Fibroblast of lung (primary cell): Measurements from ENCODE around the gene CRYBA4. TPM values are rescaled to one million over a fixed set of nuclear protein-coding genes. Genes with fewer than 3 reads are reported as not detected.
A peak's percentile ranks its signal among the peaks of the same experiment; 100 is the strongest.

Source experiments
- DNase-seq, 2 donors: peaks; one replicate each; pipeline versions ENCODE4 v3.0.0 to v3.0.0-alpha.2; 2010; ENCODE audit warnings: low read depth in 2 of 2
- H2AFZ ChIP-seq: 2 replicates; pipeline ENCODE4 v1.5.1; 2012; ENCODE audit warnings: low read length, control low read depth, inconsistent platforms
- H3K27ac ChIP-seq: 2 replicates; pipeline ENCODE4 v1.5.1; 2011; ENCODE audit warnings: low read length, control low read depth; ENCODE audit not compliant: insufficient read depth
- H3K27me3 ChIP-seq: 2 replicates; pipeline ENCODE4 v1.5.1; 2011; ENCODE audit warnings: mild to moderate bottlenecking, low read length; ENCODE audit not compliant: control insufficient read depth, insufficient read depth
- H3K36me3 ChIP-seq: 2 replicates; pipeline ENCODE4 v1.5.1; 2011; ENCODE audit warnings: low read length; ENCODE audit not compliant: control insufficient read depth, insufficient read depth
- H3K4me1 ChIP-seq: 2 replicates; pipeline ENCODE4 v1.5.1; 2011; ENCODE audit warnings: low read length; ENCODE audit not compliant: control insufficient read depth, insufficient read depth; ENCODE audit errors: extremely low read depth
- H3K4me2 ChIP-seq: 2 replicates; pipeline ENCODE4 v1.5.1; 2011; ENCODE audit warnings: low read length, control low read depth; ENCODE audit not compliant: insufficient read depth; ENCODE audit errors: extremely low read depth
- H3K4me3 ChIP-seq, 4 experiments: fragments of 200-600 bp in 1 of 4; sonication (generic) in 1 of 4; replicated peaks in 1 of 4; 2 replicates each; pipeline ENCODE4 v1.5.1; 2011 to 2016; ENCODE audit warnings: low read length in 4 of 4, low read depth in 3 of 4, mild to moderate bottlenecking in 3 of 4, control low read depth in 2 of 4, inconsistent platforms in 1 of 4, mixed read lengths in 1 of 4; ENCODE audit not compliant: insufficient read depth in 1 of 4; ENCODE audit errors: control extremely low read depth in 1 of 4
- H3K79me2 ChIP-seq: 2 replicates; pipeline ENCODE4 v1.5.1; 2012; ENCODE audit warnings: mild to moderate bottlenecking, low read length, inconsistent platforms; ENCODE audit not compliant: control insufficient read depth, insufficient read depth
- H3K9ac ChIP-seq: 2 replicates; pipeline ENCODE4 v1.5.1; 2011; ENCODE audit warnings: mild to moderate bottlenecking, low read length, control low read depth; ENCODE audit not compliant: insufficient read depth
- H3K9me3 ChIP-seq: 2 replicates; pipeline ENCODE4 v1.5.1; 2012; ENCODE audit warnings: low read depth, low read length; ENCODE audit not compliant: control insufficient read depth, insufficient read depth
- H4K20me1 ChIP-seq: 2 replicates; pipeline ENCODE4 v1.5.1; 2011; ENCODE audit warnings: low read length; ENCODE audit not compliant: control insufficient read depth, insufficient read depth; ENCODE audit errors: extremely low read depth
- EZH2 ChIP-seq: IDR thresholded peaks from 2 replicates; pipeline ENCODE4 v1.5.1; 2012; ENCODE audit warnings: low read length, control low read depth, mild to moderate bottlenecking; ENCODE audit errors: missing control alignments
- polyA plus RNA-seq, 2 donors: library from polyadenylated mRNA; depleted of rRNA in 1 of 2; stranded (reverse) in 1 of 2; unstranded in 1 of 2; fragments of >200 nt; gene quantifications; 2 replicates each; pipeline ENCODE4 v1.2.1, GENCODE V29; 2011 to 2012; ENCODE audit warnings: missing spikeins in 1 of 2
- total RNA-seq: library from RNA; depleted of rRNA; stranded (reverse); fragments of >200 nt; gene quantifications from 2 replicates; pipeline ENCODE4 v1.2.1, GENCODE V29; 2014
- TF ChIP-seq, protein P1 (sequence below), 2 donors: IDR thresholded peaks in 1 of 2; conservative IDR thresholded peaks in 1 of 2; 1 replicate in 1 of 2; 2 replicates in 1 of 2; pipeline ENCODE4 v1.5.1; 2011 to 2012; ENCODE audit warnings: low read length in 2 of 2, control low read depth in 1 of 2, inconsistent platforms in 1 of 2, low read depth in 1 of 2, mild to moderate bottlenecking in 1 of 2

CRYBA4 gene
- total and polyA plus RNA-seq, 2 donors (not counting 1 experiment from before 2014, with no cell fraction given): not detected

DNA sequence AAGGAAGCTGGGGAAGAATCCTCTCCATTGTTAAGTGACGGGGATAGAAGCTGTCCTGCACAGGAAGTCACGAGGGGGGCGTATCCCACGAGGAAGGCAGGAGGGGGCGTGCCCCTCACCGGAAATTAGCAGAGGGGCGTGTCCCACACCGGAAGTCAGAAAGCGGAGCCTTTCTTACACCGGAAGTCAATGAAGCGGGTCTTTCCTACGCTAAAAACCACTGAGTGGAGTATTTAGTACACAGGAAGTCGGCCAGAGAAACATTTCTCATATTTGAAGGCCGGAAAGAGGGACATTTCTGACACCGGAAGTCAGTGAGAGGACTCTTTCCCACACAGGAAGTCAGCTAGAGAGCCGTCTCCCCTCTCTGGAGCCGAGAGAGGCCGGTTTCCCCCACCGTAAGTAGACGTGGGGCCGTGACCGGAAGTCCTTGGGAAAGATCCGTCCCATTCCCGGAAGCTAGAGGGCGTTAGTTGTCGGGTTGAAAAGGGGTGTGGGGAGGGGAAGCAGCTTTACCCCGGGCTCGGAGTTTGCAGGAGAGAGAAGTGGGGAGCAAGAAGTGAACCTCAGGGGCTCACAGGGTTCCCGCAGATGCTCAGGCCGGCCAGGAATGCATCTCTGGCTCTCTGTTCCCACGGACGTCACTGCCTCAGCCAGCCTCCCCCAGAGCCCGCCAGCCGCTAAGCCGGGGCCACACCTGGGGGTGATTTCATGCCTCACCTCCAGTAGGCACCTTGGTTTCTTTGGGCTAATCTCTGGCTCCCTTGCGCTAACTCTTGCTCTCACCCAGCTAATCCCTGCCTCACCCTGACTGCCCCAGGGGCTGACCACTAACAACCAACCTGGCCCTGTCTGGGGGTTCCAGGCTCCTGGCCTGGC is 51.1 kb downstream of the CRYBA4 start:
- H3K4me2 ChIP-seq: peak overlapping the region; percentile 87
- peak; percentile 96 to 97 for DNase-seq
- H3K9ac ChIP-seq: peak overlapping the region; percentile 80
- H4K20me1 ChIP-seq: no peaks in the 10 kb centered on the region
- H3K27ac ChIP-seq: peak overlapping the region; percentile 96
- no peaks in the 10 kb centered on the region for H3K36me3 ChIP-seq
- no peaks in the 10 kb centered on the region for H3K27me3 ChIP-seq
- peak overlapping the region; percentile 73 to 95 (median 84) for H3K4me3 ChIP-seq
- H3K79me2 ChIP-seq: peaks cover 14% of the 10 kb centered on the region
- peak overlapping the region; percentile 88 for H2AFZ ChIP-seq
- peaks cover 2% of the 10 kb centered on the region for H3K4me1 ChIP-seq
- no peaks in the 10 kb centered on the region for H3K9me3 ChIP-seq
- TF ChIP-seq EZH2: no peak
- TF ChIP-seq, protein P1, sequence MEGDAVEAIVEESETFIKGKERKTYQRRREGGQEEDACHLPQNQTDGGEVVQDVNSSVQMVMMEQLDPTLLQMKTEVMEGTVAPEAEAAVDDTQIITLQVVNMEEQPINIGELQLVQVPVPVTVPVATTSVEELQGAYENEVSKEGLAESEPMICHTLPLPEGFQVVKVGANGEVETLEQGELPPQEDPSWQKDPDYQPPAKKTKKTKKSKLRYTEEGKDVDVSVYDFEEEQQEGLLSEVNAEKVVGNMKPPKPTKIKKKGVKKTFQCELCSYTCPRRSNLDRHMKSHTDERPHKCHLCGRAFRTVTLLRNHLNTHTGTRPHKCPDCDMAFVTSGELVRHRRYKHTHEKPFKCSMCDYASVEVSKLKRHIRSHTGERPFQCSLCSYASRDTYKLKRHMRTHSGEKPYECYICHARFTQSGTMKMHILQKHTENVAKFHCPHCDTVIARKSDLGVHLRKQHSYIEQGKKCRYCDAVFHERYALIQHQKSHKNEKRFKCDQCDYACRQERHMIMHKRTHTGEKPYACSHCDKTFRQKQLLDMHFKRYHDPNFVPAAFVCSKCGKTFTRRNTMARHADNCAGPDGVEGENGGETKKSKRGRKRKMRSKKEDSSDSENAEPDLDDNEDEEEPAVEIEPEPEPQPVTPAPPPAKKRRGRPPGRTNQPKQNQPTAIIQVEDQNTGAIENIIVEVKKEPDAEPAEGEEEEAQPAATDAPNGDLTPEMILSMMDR (conservative IDR thresholded peaks at IDR 0.05 in 1 of 2, IDR thresholded peaks at IDR 0.05 in 1 of 2; ENCODE audit: low read depth in 1 of 2, low read length in 2 of 2): peak; percentile 35 to 67

GRCh38 chr22:26673486-26673885 is 51.7 kb downstream of the CRYBA4 start:
- peak overlapping the region; percentile 96 for H3K27ac ChIP-seq
- H3K36me3 ChIP-seq: no peaks in the 10 kb centered on the region
- no peaks in the 10 kb centered on the region for H4K20me1 ChIP-seq
- no peak for TF ChIP-seq EZH2
- TF ChIP-seq, protein P1 (conservative IDR thresholded peaks at IDR 0.05 in 1 of 2, IDR thresholded peaks at IDR 0.05 in 1 of 2; ENCODE audit: low read depth in 1 of 2, low read length in 2 of 2): no peak
- H3K9me3 ChIP-seq: no peaks in the 10 kb centered on the region
- H3K79me2 ChIP-seq: peaks cover 14% of the 10 kb centered on the region
- peak; percentile 12 to 58 for DNase-seq
- no peaks in the 10 kb centered on the region for H3K27me3 ChIP-seq
- peak overlapping the region; percentile 87 for H3K4me2 ChIP-seq
- H2AFZ ChIP-seq: no peak overlapping the region
- peaks cover 2% of the 10 kb centered on the region for H3K4me1 ChIP-seq
- H3K9ac ChIP-seq: peak overlapping the region; percentile 80
- peak overlapping the region; percentile 73 to 95 (median 84) for H3K4me3 ChIP-seq

DNA sequence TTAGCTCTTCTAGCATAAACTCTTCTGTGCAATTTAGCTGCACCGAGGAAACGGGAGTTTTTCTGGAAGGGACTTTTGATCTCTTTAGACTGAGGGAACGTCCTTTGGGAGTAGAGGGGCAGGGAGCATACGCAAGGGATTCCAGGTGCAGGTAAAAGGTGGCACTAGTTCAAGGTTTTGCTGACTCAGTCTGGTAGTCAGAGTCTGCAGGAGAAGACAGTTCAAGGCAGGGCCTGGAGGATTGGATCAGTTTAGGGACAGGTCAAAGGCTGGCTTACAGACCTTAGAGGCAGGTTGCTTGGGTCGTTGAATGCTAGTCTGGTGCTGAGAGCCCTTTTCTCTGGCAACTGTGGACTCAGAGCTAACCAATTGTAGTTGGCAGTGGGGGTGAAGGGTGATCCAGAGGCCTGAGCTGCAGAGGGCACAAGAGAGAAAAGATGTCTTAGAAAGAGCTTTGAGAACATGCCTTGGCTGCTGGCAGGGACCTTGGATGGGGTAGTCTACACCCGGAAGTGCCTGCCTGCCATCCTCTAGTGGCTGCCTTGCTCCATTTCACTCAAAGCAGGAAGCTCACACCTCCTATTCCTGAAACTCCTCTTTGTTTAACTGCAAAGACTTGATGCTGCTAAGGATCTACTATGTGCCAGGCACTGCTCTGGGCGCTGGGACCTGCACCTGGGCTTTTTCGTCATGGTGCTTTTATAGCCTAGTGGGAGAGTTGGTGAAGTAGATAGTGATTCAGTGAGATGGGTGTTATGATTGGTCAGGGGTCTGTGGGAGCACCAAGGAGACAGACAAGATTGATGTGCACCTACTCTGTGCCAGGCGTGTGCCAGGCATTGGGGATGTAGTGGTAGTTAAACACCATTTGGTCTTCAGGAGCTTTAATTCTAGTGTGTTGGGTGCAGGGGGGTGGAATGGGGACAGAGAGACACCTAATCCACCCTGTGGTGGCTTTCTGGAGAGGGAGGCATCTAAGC is 52.7 kb downstream of the CRYBA4 start:
- Histone ChIP-seq H2AFZ (no peak overlapping the region), H3K27me3 (no peaks in the 10 kb centered on the region), H3K36me3 (no peaks in the 10 kb centered on the region), H3K9me3 (no peaks in the 10 kb centered on the region), H3K27ac (no peak overlapping the region), H3K4me1 (peaks cover 2% of the 10 kb centered on the region), H4K20me1 (no peaks in the 10 kb centered on the region), H3K4me2 (peak overlapping the region; percentile 87), H3K9ac (no peak overlapping the region), H3K79me2 (peaks cover 14% of the 10 kb centered on the region), H3K4me3 (peak overlapping the region in 2 of 4 experiments; percentile 80 to 95)
- no peak for TF ChIP-seq EZH2
- TF ChIP-seq, protein P1 (conservative IDR thresholded peaks at IDR 0.05 in 1 of 2, IDR thresholded peaks at IDR 0.05 in 1 of 2; ENCODE audit: low read depth in 1 of 2, low read length in 2 of 2): no peak
- no peak for DNase-seq
